DMS53 (cell line): ENCODE measurements around the gene CEACAM1.
"Not testable (repeated sequence)": the region's sequence is repeated elsewhere in the genome, so short reads cannot be mapped to it uniquely, and the experiment has no call there.

Experiments used
- DNase-seq: peaks from one replicate; lab custom pipeline; 2025; lab: John Stamatoyannopoulos, UW

CEACAM1 gene

DNA sequence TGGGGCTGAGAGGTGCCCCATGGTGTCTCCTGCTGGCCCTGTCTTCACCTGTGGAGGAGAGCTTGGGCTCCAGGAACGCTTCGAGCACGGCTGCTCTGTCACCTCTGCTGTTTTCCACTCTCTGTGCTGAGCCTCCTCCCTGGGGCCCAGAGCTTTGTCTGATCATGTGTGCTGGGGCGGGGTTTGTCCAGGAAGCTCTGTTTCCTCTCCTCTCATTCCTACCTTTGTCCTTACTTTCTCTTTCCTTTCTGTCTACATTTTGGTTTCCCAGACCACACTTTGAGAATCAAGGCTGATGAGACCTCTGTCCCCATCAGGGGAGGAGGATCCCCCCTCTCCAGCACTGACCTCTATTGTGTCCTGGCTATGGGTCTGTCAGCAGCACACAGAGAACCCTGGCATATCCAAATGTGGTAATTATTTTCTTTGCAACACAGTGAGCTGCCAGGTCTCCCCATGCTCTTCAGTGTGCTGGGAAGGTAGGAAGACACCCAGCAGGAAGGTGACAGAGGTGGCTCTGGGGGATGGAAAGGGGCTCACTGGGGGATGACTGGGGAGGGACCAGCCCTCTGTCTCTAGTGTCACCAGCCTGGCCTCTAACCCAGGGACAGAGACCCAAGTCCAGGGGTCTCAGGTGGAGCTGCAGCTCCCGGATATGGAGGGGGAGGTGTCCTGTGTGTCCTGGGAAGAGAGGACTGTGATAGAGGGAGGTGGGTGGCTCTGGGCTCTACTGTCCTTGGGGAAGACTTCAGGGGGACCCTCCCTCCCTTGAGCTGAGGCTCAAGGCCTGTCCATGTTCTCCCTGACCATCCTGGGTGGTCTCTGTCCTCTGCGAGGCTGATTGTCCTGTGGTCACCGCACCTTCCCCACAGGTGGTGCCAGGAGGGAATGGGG lies at the start of gene CEACAM1:
Gene CEACAM1 (minus strand): TSS at position 128 of the 894 bp plus-strand sequence. CDS start 107 bp downstream, at position 21.
- DNase-seq = peak; percentile 86

DNA sequence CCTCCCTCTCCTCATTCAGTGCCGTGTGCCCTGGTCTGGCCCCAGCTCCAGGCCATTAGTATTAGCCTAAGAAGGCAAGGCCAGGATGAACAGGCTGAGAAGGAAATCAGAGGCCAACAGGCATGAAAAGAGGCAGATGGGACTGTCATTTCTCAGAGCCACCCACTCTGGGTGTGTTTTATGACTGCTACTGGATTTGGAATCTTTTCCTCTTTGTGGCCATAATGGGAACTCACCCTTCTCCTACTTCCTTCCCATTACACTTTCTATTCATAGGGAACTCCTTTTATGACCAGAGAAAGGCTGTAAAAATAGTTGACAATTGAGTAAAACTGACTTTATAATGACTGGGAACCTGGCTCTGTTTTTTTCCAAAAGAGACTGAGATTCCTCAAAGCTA lies 48.7 kb upstream of the CEACAM1 start:
- no peak for DNase-seq

GRCh38 chr19:42576241-42576640 lies 48.0 kb upstream of the CEACAM1 start:
- no peak for DNase-seq

- no peak for DNase-seq
Measured at GRCh38 chr19:42573642-42574041, 45.4 kb upstream of the CEACAM1 start.

- no peak for DNase-seq
Measured at GRCh38 chr19:42571116-42571515, 42.8 kb upstream of the CEACAM1 start.

- DNase-seq = no peak
Measured at GRCh38 chr19:42569193-42569592, 40.9 kb upstream of the CEACAM1 start.

- no peak for DNase-seq
Measured at GRCh38 chr19:42568006-42568405, 39.7 kb upstream of the CEACAM1 start.

- DNase-seq = no peak
Measured at GRCh38 chr19:42567567-42567966, 39.3 kb upstream of the CEACAM1 start.

DNA sequence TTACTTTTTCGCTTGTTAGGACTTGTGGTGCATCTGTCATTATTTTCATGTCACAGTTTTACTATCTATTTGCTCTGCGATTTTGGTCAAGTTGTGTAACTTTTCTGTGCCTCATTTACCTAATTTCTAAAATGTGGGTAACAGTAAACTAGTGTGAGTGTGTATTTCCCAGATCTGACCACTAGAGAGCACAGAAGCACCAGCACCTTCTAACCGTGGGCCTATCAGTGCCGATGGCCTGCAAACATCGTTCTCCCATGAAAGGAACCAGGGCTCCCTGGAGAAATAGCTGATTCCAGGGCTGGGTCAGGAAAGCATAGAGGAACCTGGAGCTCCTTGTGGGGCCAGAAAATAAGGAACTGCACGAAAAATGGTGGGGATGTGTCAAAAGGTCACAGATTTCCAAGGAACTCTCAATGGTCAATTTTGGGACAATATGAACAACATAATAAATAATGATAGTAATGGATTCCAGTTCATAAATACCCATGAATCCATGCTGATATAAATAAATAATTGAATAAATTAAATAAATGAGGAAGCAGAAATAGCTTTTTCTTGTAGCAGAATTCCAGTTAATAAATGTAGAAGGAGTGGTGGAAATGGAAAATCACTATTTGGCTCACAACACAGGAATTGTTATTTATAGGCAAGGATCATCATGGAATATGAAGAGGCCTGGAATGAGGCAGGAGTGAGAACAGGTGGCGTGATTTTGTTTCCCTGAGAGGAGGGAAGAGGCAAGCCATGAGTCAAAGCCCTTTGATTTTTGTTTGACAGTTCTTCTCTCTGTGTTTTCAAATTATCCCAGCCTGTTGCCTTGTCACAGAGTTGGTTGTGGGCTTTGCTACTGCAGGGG lies 35.3 kb upstream of the CEACAM1 start:
- DNase-seq = peak; percentile 72

GRCh38 chr19:42561512-42561911 lies 33.2 kb upstream of the CEACAM1 start:
- no peak for DNase-seq

DNA sequence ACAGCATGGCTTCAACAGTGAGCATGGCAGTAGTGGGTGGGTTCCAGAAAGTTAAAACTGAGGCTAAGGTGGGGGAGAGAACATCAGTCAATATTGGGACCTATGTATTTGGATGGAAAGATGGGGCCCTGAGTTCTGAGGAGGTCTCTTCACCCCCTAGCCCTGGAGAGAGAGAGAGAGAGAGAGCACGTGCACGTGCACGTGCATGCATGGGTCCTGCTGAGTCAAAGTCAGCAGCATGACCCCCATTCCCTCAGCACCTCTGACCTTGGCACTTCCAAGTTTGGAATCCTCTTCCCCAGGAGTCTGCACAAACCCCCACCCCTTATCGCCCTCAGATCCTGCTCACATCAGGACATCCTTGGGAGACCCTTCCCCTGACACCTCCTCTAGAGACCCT lies 32.5 kb upstream of the CEACAM1 start:
- no peak for DNase-seq

GRCh38 chr19:42558450-42559150 lies 30.3 kb upstream of the CEACAM1 start:
- DNase-seq = no peak

DNA sequence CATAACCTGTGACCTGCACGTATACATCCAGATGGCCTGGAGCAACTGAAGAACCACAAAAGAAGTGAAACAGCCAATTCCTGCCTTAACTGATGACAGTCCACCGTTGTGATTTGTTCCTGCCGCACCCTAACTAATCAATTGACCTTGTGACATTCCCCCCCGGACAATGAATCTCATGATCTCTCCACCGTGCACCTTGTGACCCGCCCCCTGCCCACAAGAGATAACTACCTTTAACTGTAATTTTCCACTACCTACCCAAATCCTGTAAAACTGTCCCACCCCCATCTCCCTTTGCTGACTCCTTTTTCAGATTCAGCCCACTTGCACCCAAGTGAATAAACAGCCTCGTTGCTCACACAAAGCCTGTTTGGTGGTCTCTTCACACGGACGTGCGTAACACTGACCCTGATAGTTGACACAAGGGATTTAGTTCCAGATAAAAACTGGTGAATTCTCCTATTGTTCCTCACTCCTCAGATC lies 29.1 kb upstream of the CEACAM1 start:
- DNase-seq = not testable (repeated sequence)

GRCh38 chr19:42555801-42556200 lies 27.5 kb upstream of the CEACAM1 start:
- no peak for DNase-seq

DNA sequence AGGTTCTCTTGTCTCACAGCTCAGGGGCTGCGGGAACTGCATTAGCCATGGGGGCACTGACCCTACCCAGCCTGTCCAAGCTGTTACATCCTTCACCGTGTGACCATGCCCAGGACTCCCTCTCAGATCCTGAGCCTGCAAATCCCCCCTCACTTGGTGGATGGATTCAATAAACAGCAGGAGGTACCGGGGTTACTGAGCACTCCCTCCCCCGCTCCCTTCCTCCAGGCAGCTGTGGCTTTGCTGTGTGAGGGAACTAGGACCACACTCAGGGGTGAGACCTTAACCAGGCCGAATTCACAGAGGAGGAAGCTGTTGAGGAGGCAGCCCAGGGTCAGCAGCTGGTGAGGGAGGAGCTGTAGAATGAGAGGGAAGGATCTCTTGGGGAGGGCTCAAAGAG lies 27.0 kb upstream of the CEACAM1 start:
- DNase-seq = no peak

DNA sequence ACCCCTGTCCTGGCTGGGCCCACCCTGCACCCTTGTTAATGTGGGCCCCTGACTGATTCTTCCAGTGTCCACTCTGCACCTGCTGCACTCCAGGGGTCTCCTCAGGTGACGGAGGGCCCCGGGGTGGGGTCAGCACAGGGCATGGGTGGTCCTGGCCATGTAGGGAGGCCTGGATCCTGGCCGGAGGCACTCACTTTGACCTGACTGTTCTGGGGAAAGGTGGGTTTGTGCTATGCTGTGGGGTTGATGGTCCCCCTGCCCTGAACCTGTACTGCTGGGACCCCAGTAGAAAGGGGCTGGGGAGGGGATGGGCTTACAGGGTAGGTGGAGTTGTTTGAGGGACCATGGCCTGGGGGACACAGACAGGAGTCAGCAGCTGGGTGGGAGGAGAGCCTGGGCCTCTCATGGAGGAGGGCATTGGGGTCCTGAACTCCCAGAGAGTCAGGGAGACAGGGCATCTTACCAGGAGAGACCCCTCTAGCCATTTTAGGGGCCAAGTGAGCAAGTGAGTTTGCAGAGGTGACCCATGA lies 25.8 kb upstream of the CEACAM1 start:
- DNase-seq = no peak

DNA sequence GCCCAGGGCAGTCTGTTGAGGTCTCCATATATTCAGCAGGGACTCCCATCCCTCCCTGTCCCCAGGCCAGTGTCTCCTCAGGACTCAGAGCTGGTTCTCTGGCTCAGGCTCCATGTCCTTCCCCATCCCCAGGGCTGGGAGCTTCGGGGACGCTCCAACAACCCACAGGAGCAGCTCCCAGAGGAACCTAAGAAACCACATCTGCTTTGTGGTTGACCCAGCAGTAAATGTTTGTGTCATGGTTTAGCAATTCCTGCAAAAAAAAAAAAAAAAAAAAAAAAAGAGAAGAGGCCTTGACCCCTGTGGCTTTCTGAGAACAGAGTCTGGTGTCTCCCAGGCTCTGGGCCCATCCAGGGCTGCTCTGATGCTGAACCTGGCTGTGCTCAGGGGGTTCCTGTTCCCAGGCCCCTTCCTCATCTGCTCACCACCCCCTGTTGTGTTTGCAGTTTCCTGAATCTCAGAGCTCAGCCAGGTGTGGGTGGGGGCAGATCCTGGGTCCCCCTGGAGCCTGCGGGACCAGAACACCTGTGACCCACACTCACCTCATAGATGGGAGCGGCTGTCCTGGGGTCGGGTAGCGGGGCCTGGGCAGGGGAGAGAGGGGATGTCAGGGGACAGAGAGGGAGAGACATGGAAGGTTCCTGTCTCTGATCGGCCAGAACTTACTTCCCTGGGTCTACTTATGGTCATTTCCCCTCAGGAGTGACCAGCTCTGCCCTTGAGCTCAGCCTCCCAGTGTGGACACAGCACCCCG lies 25.2 kb upstream of the CEACAM1 start:
- no peak for DNase-seq

- DNase-seq = no peak
Measured at GRCh38 chr19:42552086-42553065, 24.1 kb upstream of the CEACAM1 start.

GRCh38 chr19:42550521-42550920 lies 22.2 kb upstream of the CEACAM1 start:
- not testable (repeated sequence) for DNase-seq

- not testable (repeated sequence) for DNase-seq
Measured at GRCh38 chr19:42549067-42549466, 20.8 kb upstream of the CEACAM1 start.
